Stimulated activated CD4-positive, alpha-beta T cell treated with anti-CD3 and anti-CD28 coated beads, Interleukin-12 subunit alpha, Interleukin-12 subunit beta, amount 100 ng/mL, for 4 hours (primary cell): ENCODE data around the gene P3R3URF.

Experiments used
- DNase-seq: peaks from one replicate; pipeline ENCODE4 v3.0.0-alpha.2; 2020

P3R3URF gene

DNA sequence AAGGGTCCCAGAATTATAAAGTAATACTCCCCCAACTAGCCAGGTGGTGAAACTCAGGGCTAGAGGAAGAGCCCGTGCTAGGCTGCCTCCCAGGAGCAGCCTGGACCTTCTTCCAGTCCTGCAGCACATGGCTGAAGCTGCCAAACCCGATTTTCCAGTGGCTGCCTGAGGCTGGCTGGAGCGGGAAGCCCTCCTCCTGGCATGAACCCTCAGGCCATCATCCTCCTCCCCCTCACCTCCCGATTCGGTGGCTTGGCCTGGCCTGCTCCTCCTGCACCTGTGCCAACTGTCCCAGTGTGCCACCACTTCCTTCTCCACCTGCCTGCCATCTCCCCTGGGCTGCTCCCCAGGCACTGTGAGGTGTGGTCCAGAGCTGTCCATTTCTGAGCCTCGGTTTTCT is 4.4 kb downstream of the P3R3URF start:
- DNase-seq = no peak

DNA sequence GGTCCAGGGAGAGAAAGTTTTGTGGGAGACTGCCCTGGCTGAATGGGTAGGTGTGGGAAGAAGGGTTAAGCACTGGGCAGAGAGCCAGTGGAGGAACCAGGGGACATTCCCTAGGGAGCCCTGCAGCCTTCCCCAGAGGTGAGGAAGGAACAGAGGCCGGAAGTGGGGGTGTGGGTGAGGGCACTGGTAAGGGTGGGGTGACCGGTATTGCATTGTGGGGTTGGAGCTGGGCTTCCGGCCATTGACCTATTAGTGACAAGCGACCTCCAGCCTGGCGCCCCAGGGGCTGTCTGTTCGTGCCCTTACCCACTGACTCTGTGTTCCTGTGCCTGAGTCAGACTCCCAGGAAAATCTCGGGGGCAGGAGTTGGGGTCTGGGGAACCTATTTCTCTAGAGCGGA is 4.9 kb downstream of the P3R3URF start:
- no peak for DNase-seq

DNA sequence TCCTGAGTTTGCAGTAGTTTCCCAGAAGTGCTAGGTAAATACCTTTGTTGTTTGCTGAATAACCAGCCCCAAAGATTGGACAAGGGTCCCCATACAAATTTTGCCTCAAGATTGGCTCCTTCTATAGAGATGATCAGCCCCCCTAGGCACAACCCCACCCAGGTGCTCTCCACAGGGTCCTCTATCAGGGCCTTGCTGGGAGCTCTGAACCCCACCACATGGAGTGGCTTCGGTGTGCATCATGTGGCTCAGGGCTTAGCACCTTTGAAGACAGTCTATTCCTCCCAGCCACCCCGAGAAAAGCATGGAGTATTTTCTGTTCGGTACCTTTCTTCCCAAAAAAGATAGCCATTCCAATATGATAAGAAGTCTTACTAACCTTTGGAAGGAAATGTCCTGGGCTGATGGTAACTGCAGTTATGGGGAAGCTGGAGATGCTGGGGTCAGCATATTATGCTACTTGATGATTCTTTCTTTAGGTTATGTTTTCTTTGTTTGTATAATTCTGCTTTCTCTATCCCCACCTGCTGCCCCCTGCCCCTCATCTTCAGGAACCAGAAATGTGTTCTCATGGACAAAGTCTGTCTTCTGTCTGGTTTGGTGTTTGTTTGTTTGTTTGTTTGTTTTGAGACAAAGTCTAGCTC is 6.4 kb downstream of the P3R3URF start:
- DNase-seq = no peak

DNA sequence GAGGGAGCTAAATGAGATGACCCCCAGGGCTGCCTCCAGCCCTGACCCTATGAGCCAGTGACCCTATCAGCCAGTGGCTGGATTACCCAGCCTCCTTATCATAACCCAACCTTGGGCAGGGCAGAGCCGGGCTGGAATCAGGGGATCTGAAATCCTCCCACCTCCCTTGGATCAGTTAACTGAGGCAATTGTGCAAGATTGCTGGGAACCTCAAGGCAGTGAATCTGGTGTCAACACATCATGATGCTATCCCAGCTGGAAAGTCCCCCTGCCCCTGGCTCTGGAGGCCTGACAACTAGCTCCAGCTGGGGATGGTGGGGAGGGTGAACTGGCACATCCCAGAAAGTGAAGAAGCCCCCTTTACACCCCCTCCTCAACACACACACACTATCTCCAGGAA is 7.8 kb downstream of the P3R3URF start:
- no peak for DNase-seq

DNA sequence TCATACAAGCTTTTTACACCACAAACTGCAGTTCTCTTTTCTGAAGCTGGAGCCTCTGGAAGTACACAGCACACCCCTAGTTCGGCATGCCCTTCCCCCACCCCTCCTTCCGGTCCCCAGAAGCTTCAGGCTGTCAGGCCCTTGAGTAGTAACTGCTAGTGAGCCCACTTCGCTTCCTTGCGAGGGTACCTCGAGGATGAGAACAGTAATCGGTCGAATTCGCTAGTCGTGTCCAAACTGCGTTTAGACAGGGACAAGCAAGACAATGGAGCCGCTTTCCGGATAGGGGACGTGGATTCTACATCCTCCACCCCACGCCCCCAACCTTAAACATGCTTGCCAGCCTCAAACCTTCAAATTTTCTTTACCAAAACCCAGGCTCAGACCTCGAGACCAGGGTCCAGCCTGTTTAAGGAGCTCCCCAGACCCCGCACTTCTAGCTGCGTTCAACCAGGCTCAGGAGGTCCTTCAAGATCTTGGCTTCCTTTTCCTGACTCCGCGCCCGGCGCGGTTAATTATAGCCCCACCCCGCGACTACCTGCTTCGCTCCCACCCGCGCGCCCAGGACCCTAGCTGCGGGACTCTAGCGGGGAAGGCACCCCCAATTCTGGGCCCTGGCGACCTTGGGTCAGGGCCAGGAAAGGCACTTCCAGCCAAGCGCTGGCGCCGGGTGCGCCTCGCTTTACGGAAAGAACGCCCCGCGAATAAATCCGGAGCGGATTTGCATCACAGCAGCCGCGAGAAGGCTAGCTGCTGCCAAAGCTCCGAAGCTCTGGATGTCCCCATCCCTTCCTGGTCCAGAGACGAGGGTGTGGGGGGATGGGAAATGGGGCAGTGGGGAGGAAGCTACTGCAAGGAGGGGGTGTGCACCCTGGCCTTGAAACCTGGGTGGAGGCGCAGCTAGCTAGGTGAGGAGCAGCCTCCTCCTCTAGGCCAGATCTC is 9.5 kb downstream of the P3R3URF start:
- peak; percentile 48 for DNase-seq

DNA sequence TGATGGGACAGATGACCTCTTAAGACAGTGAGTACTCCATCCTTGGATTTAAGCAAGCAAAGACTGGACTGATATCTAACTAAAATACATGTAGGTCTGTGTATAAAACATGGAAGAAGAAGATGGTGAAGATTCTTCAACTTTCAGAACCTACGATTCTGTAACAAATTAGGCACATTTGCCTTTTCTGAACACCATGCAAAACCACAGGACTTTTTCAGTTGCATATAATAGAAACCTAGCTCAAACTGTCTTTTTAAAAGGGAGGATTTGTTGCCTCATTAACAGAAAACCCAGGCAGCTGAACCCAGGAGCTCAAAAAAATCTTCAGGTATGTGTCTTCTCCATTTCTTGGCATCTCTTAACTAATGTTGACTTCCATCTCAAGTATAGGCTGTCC is 16.1 kb downstream of the P3R3URF start:
- no peak for DNase-seq

DNA sequence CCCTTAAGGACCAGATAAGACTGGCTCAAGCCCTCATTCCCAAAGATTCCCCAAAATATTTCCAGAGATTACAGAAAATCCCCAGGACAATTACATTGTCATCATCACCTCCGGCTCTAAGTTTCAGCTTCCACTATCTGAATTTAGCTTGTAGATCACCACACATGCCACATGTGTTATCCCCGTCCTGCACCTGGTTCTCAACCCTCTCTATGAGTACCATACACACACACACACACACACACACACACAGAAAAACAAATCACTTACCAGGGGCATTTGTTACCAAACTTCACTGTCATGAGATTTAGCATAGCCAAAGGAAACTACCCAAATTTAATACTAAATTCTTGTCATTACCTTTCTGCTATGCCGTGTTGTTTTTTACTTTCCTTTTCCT is 16.8 kb downstream of the P3R3URF start:
- no peak for DNase-seq

DNA sequence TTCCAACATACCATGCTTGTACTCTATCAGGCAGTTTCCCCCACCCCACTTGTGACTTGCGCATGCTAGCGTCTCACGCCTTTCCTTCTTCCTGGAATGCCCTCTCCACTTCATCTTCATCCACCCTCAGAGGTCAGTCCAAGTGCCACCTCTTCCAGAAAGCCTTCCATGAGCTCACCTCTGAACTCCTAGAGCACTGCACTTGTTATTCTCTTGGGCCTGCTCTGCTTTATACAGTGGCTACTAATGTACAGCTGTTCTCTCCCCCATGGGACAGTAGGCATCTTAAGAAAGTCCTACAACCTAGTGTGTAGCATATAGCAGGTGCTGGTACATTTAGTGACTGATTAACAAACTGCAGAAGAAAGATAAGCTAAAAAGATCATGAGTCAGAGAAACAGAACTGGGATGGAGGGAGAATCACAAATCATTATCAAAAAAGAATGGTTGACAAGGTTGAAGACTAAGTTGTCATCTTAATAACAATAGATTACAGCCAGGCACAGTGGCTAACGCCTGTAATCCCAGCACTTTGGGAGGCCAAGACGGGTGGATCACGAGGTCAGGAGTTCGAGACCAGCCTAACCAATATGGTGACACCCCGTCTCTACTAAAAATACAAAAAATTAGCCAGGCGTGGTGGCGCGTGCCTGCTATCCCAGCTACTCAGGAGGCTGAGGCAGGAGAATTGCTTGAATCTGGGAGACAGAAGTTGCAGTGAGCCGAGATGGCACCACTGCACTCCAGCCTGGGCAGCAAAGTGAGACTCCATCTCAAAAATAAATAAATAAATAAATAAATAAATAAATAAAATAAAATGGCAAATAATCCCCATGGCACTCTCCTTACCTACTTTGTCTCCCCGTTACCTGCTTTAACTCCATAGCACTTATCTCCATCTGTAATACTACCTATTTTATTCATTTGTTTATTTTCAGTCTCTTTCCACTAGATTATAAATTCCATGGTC is 17.7 kb downstream of the P3R3URF start:
- DNase-seq = no peak

DNA sequence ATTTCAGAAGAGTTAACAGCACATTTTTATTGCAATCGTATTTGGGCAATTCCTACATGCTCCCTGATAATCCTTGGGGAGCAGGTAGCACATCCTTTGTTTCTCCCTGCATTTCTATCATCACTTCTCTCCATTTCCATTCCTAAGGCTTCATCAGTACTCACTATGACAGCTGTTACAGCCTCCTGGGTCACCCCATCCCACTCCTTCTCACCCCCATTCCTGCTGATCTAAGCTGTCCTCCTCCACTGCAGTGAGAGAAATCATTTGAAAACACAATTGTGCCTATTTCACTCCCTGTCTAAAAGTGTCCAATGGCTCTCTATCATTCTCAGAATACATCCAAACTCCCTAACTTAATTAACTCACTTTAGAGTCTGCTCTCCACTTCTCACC is 18.4 kb downstream of the P3R3URF start:
- no peak for DNase-seq

DNA sequence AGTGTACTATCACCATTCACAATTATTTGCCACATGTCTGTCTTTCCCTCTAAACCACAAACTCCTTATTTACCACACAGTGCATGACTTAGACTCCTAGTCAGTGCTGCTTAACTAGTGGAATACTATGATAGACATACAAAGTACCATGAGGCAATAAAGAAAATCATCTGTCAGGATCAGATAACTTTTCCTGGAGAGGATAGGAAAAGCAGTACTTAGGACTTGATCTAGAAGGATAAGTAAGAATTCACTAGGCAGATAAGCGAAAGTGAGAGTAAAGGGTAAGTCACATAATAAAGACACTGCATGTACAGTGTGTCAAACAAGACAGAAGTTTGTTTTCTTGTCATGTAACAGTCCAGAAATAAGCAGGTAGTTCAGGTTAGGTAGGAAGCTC is 22.6 kb downstream of the P3R3URF start:
- DNase-seq = no peak

DNA sequence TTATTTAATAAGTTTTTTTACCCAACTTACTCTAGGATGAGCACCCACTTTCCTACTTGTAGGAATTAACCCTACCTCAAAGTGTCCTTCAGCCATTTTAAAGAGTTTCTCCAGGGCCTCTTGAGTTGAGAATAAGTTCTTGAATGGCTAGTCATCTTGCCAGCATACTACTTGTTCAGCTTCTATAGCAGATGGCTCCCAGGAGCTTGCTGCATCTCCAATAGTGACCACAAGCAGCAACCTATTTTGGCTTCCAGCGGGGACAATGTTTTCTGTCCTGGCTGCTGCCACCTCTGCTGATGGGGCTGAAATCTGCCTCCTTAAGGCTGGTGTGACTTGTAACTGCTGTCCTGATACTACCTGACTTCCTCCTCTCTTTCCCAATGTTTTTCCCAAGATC is 23.1 kb downstream of the P3R3URF start:
- no peak for DNase-seq

DNA sequence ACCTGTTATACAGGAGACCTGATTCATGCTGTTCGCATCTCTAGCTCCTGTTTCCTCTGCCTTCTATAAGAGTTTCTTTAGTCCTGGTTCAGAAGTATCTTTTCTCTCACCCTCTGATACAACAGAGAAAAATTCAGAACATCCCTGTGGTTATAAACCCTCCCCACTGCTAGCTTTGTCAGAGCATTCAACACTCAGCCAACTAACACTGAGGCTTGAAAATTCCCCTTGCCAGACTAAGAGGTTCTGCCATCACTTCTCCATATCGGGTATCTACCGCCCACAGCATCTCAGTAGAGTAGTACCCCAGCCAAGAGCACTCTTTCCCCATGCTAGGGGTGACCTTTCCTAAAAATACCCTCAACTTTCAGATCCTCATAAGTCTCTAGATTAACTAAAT is 24.3 kb downstream of the P3R3URF start:
- no peak for DNase-seq

DNA sequence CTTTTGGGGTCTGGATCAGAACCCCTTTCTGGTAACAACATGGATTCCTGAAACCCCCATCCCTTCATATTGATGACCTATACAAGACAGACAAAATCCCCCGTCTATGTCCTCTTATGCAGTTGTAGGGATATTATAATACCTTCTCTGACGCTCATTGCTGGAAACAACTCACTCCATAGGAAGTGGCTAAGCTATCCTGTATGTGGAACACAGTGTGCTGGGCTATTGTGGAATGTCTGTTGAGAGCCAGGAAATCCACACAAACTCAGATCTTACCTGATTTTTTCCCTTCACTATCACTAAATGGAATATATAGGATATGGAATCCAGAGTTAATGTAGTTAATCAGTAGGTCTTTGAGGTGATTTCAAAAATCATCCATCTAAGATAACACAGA is 26.2 kb downstream of the P3R3URF start:
- no peak for DNase-seq

DNA sequence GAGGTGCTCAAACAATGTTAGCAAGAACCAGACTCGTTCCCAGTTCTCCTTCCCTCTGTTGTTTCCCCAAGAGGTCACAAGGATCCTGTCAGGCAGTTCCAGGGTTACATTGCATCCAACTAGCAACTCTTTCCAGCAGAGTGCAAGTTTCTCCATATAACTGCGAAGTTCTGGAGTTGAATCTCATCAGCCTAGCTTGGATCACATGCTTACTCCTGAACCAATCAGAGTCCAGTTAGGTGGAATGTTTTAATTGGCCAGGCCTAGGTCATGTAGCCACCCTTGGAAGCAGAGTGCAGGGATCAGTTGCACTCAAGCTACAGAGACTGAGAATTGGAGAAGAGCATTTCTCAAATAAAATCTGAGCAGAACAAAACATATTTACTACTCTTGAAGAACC is 28.0 kb downstream of the P3R3URF start:
- no peak for DNase-seq

DNA sequence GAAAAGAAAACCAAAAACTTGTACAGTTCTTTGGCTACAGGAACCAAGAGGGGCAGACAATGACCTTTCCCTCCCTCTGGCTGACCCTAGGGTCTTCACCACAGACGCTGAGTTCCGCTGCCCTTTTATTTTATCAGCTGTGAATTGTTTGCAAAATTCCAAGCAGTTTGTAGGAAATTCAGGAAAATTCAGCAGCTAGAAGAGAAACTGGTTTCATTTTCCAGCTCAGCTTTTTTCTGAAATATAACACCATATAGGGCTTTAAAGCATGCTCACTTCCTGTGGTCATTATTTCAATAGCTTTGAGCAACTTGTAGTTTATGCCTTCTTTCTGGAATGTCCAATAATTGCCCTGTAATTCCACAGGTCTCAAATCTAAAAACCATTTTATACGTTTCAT is 38.4 kb downstream of the P3R3URF start:
- no peak for DNase-seq

DNA sequence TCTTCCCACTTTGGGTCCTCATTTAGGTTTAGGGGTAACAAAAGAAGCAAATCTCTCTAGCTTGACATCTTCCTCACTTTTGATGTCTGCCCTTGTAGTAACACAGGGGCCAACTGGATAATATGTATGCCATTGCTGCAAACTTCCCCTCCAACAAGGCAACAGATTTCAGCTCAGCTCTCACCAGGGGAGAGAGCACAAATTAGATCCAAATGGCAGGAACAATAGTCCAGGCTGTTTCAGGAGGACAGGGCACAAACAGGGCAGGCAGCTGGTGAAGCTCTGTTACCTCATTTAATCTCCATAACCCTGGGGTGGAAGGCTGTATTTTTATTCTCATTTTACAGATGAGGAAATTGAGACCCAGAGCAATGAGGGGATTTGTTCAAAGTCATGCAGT is 39.6 kb downstream of the P3R3URF start:
- no peak for DNase-seq

DNA sequence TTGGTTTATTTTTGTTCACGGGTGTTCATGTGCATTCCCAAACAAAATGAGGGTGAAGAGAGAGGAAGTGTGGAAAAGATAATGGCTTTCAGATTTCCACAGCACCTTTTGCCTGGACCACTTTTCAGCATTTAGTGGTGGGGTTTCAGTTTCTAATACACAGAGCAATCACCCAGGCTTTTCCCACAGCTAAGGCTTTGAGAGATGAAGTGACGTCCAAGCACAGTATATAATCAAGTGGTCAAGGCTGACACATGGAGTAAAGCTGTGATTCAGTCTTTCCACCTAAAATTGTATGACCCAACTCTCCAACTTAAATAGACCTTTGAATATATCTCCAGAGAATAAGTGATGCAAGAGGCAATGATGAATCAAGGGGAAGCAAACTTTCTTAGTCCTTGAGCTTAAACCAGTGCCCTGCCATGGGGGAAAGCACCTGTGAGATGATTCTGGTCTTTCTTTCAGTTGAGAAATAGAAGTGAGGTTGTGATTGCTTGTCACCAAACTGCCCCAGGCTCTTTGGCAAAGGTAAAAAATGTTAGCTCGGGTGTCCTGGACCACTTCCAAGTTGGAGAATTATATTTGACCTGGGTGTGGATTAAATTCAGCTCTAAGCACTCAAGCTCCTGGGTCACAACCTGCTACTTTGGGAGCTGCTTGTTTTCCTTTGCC is 41.5 kb downstream of the P3R3URF start:
- DNase-seq = no peak

DNA sequence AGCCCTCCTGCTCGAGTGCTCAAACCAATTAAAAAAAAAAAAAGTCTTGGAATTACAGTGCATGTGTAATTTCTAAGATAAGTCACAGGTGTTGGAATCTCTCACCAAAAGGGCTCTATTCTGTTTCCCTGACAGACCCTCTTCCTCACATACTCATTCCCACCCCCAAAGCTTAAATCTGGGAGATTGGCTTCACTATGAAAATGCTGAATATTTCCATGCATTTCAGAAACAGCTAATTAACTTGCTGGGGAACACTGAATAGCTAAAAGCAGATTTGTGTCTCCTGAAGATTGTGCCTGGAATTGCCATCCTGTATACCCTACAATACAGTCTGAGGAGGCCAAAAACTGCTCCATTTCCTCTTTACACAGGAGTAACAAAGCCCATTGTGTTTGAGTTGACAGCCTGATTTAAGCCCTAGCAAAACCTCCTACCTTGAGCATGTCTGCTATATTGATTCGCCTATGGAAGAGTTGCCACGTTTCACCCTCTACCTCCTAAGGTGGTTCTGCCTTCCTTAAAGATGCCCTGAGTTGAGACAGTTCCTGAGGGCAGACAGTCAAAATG is 42.4 kb downstream of the P3R3URF start:
- DNase-seq = no peak

DNA sequence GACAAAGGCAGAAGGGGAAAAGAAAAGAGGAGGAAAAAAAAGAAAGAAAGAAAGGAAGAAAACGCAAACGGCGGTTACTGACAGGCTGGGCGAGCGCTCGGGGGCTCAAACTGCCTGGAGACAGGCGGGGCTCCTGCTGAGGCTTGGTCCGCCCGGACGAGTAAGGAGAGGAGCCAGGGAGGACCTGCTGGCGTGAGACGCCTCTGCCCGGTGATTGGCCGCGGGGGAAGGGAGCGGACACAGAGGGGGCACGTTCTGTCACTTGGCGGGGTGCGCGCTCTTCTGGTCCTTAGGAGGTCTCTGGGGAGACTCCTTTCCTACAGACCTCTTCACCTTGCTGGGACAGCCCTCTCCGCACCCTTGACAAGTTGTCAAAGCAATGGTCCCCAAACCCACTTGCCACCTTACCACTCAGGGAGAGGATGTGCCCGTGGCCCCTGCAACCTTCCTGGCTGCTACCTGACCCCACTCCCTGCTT is 43.1 kb downstream of the P3R3URF start:
- no peak for DNase-seq

DNA sequence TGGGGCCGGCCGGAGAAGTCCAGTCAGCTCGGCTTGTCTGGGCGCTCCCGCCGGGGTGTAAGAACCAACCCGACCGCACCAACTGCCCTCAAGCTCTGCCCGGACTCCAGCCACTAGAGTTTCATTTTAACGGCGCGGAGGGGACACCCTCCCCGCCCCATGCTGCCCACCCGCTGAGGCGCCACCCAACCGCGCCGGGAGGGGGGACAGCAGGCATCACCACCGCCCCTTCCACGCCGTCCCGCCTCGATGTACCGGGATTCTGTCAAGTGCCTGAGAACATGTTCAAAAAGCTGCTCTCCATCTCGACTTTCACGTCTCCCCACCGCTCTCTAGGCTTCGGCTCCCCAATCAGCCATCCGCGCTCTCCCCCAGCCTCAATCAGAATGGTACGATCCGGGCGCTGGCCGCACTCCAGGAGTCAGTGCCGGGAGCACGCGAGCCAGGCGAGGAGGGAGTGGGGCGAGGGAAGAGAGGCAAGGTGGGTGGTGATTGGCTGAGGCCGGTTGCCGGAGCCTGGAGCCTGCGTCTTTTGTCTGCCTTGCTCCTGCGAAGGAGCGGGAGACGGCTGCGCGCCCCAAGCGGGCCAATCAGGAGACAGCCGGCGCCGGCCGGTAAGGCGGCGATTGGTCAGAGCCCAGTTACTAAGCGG is 43.6 kb downstream of the P3R3URF start, which contains the start of gene PIK3R3:
PIK3R3 (minus strand) TSS at position 101 of the 652 bp plus-strand sequence. CDS start 677 bp downstream, outside the sequence.
- peak; percentile 83 for DNase-seq
